A204.1 (cell line): Measurements from ENCODE around the gene IGSF10.

Source experiments
- FAIRE-seq: peaks from 2 replicates; lab custom pipeline; 2012; peaks lifted over from hg19 to GRCh38; lab: Jason Lieb, UNC

Gene IGSF10

DNA sequence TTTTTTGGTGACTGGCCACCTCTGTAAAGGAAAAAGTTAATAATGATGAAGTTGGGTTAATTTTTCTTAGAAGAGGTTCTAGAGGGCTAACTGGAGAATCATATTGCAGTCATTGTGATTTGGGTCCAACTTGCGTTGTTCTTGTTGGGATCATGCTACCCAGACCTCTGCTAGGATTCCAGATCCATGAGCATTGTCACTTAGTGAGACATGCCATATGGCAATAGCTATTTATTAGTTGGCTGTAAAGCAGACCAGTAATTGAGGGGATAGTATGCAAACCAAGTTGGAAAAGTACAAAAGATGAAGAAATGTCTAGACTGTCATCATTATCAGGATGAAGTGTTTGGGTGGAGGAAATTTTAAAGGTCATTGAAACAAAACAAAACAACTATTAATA lies 45.6 kb downstream of the IGSF10 start:
- no peak for FAIRE-seq

DNA sequence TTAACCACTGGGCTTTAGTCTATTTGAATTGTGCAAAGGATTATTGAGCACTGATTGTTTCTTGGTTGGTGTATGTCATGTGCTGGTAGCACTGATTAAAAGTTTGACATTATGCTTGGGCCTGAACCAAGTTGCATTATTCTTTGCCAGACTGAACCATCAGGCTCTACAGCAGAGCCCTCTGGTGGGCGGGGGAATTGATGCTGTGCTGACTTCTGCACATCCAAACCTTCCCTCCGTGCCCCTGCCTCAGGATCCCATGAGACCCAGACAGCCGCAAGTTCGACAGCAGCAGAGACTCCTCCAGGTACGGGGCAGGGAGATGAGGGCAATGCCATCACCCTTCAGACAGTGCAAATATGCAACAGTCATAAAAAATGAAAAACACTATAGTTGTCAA lies 47.9 kb downstream of the IGSF10 start:
- FAIRE-seq = no peak
